Karpas-422 (cell line): ENCODE data around the gene PYGM. TPM values are rescaled to one million over a fixed set of nuclear protein-coding genes. Genes with fewer than 3 reads are reported as not detected.

Experiments
- DNase-seq: peaks from one replicate; pipeline ENCODE4 v3.0.0-alpha.2; 2015
- H2AFZ ChIP-seq: fragments of 200-600 bp; sonication (generic); 2 replicates; pipeline ENCODE4 v1.6.1; 2014; ENCODE audit warnings: antibody characterized with exemption, low read length, mixed read lengths
- H3K27ac ChIP-seq: fragments of 200-600 bp; sonication (generic); 2 replicates; pipeline ENCODE4 v1.5.1; 2014; ENCODE audit warnings: mild to moderate bottlenecking, low read length, moderate library complexity
- H3K27me3 ChIP-seq: fragments of 200-600 bp; sonication (generic); 2 replicates; pipeline ENCODE4 v1.6.1; 2014; ENCODE audit warnings: low read length, mixed read lengths
- H3K36me3 ChIP-seq: fragments of 200-600 bp; sonication (generic); 2 replicates; pipeline ENCODE4 v1.6.1; 2014; ENCODE audit warnings: low read length, mixed read lengths; ENCODE audit not compliant: insufficient read depth
- H3K4me1 ChIP-seq: fragments of 200-600 bp; sonication (generic); 2 replicates; pipeline ENCODE4 v1.6.1; 2014; ENCODE audit warnings: mild to moderate bottlenecking, low read length, mixed read lengths
- H3K4me2 ChIP-seq: fragments of 200-600 bp; sonication (generic); 2 replicates; pipeline ENCODE4 v1.6.1; 2014; ENCODE audit warnings: low read length, low read depth, mild to moderate bottlenecking; ENCODE audit not compliant: poor library complexity, severe bottlenecking
- H3K4me3 ChIP-seq: fragments of 200-600 bp; sonication (generic); 2 replicates; pipeline ENCODE4 v1.5.1; 2014; ENCODE audit warnings: mild to moderate bottlenecking, antibody characterized with exemption, low read length, mixed read lengths
- H3K79me2 ChIP-seq: fragments of 200-600 bp; sonication (generic); 2 replicates; pipeline ENCODE4 v1.6.1; 2014; ENCODE audit warnings: mild to moderate bottlenecking, low read length, mixed read lengths
- H3K9ac ChIP-seq: fragments of 200-600 bp; sonication (generic); 2 replicates; pipeline ENCODE4 v1.6.0; 2014; ENCODE audit warnings: low read length
- H3K9me2 ChIP-seq: fragments of 200-600 bp; sonication (generic), shearing (Covaris generic); replicated peaks from 2 replicates; pipeline ENCODE4 v1.6.0; 2014; ENCODE audit warnings: mild to moderate bottlenecking, low read length, moderate library complexity; ENCODE audit not compliant: insufficient read depth
- H3K9me3 ChIP-seq: fragments of 300-700, 200-600 bp; sonication (generic); 2 replicates; pipeline ENCODE4 v1.6.1; 2014; ENCODE audit warnings: low read length, mixed read lengths
- H4K20me1 ChIP-seq: fragments of 200-600 bp; sonication (generic); 2 replicates; pipeline ENCODE4 v1.6.1; 2014; ENCODE audit warnings: mild to moderate bottlenecking, antibody characterized with exemption, low read length, low read depth; ENCODE audit not compliant: insufficient read depth
- total RNA-seq: library from RNA; depleted of rRNA; stranded (reverse); fragments of >200 nt; shearing (Covaris generic); gene quantifications from 2 replicates; pipeline ENCODE4 v1.2.3, GENCODE V29; 2014; ENCODE audit warnings: low replicate concordance

The PYGM gene
- total RNA-seq, 1 experiment from 2014 or later = not detected

- Histone ChIP-seq H3K79me2 (no peaks in the 10 kb centered on the region), H3K27ac (no peak overlapping the region), H3K9me2 (no peaks in the 10 kb centered on the region), H3K36me3 (peaks cover 22% of the 10 kb centered on the region), H3K4me2 (no peak overlapping the region), H4K20me1 (peaks cover 25% of the 10 kb centered on the region), H3K9me3 (no peaks in the 10 kb centered on the region), H3K27me3 (no peaks in the 10 kb centered on the region), H3K4me3 (no peak overlapping the region), H2AFZ (no peak overlapping the region), H3K4me1 (peaks cover 5% of the 10 kb centered on the region; the same call in 1 of the 2 replicates), H3K9ac (no peak overlapping the region)
- no peak for DNase-seq
These were observed 2.5 kb upstream of the PYGM start for GRCh38 chr11:64762277-64762673.

- no peaks in the 10 kb centered on the region for H3K9me2 ChIP-seq
- no peak overlapping the region for H3K9ac ChIP-seq
- no peaks in the 10 kb centered on the region for H3K27me3 ChIP-seq
- H3K36me3 ChIP-seq = peaks cover 14% of the 10 kb centered on the region; the same call in 1 of the 2 replicates
- H3K27ac ChIP-seq = no peak overlapping the region
- no peak overlapping the region for H2AFZ ChIP-seq
- peaks cover 16% of the 10 kb centered on the region for H4K20me1 ChIP-seq
- H3K79me2 ChIP-seq = no peaks in the 10 kb centered on the region
- no peak overlapping the region for H3K4me2 ChIP-seq
- no peaks in the 10 kb centered on the region for H3K9me3 ChIP-seq
- H3K4me3 ChIP-seq = no peak overlapping the region
- peaks cover 5% of the 10 kb centered on the region; the same call in 1 of the 2 replicates for H3K4me1 ChIP-seq
- no peak for DNase-seq
These were observed 1.1 kb upstream of the PYGM start for GRCh38 chr11:64760759-64761420.

GRCh38 chr11:64759131-64759721 is 548 bp downstream of the PYGM start:
- no peaks in the 10 kb centered on the region for H3K79me2 ChIP-seq
- peaks cover 15% of the 10 kb centered on the region; the same call in 1 of the 2 replicates for H4K20me1 ChIP-seq
- H3K4me2 ChIP-seq = no peak overlapping the region
- H2AFZ ChIP-seq = no peak overlapping the region
- H3K27me3 ChIP-seq = no peaks in the 10 kb centered on the region
- H3K9ac ChIP-seq = no peak overlapping the region
- H3K9me3 ChIP-seq = no peaks in the 10 kb centered on the region
- H3K4me3 ChIP-seq = no peak overlapping the region
- H3K4me1 ChIP-seq = peaks cover 5% of the 10 kb centered on the region; the same call in 1 of the 2 replicates
- no peak overlapping the region for H3K27ac ChIP-seq
- no peaks in the 10 kb centered on the region for H3K9me2 ChIP-seq
- DNase-seq = no peak
- H3K36me3 ChIP-seq = peaks cover 8% of the 10 kb centered on the region; the same call in 1 of the 2 replicates

GRCh38 chr11:64758330-64759079 is 1.3 kb downstream of the PYGM start:
- Histone ChIP-seq H2AFZ (no peak overlapping the region), H3K27me3 (no peaks in the 10 kb centered on the region), H3K79me2 (no peaks in the 10 kb centered on the region), H3K27ac (no peak overlapping the region), H3K4me2 (no peak overlapping the region), H4K20me1 (peaks cover 10% of the 10 kb centered on the region; the same call in 1 of the 2 replicates), H3K9me3 (no peaks in the 10 kb centered on the region), H3K4me1 (peaks cover 5% of the 10 kb centered on the region; the same call in 1 of the 2 replicates), H3K9ac (no peak overlapping the region), H3K9me2 (no peaks in the 10 kb centered on the region), H3K4me3 (no peak overlapping the region), H3K36me3 (0 out of 2 replicates have a peak, but pooled peaks cover 4% of the 10 kb centered on the region)
- DNase-seq = no peak

GRCh38 chr11:64757549-64758329 is 2.0 kb downstream of the PYGM start:
- no peak overlapping the region for H3K27ac ChIP-seq
- H3K9ac ChIP-seq = no peak overlapping the region
- H3K4me3 ChIP-seq = no peak overlapping the region
- H3K79me2 ChIP-seq = no peaks in the 10 kb centered on the region
- no peaks in the 10 kb centered on the region for H3K9me2 ChIP-seq
- no peak for DNase-seq
- H4K20me1 ChIP-seq = 0 out of 2 replicates have a peak, but pooled peaks cover 3% of the 10 kb centered on the region
- no peaks in the 10 kb centered on the region for H3K4me1 ChIP-seq
- no peaks in the 10 kb centered on the region for H3K36me3 ChIP-seq
- no peaks in the 10 kb centered on the region for H3K27me3 ChIP-seq
- H3K9me3 ChIP-seq = no peaks in the 10 kb centered on the region
- no peak overlapping the region for H3K4me2 ChIP-seq
- no peak overlapping the region for H2AFZ ChIP-seq

GRCh38 chr11:64755681-64756361 is 4.0 kb downstream of the PYGM start:
- Histone ChIP-seq H3K36me3 (no peaks in the 10 kb centered on the region), H2AFZ (no peak overlapping the region), H3K27me3 (no peaks in the 10 kb centered on the region), H3K9me2 (no peaks in the 10 kb centered on the region), H3K4me1 (no peaks in the 10 kb centered on the region), H3K4me3 (no peak overlapping the region), H3K9me3 (no peaks in the 10 kb centered on the region), H3K79me2 (no peaks in the 10 kb centered on the region), H4K20me1 (no peaks in the 10 kb centered on the region), H3K9ac (no peak overlapping the region), H3K27ac (no peak overlapping the region), H3K4me2 (no peak overlapping the region)
- no peak for DNase-seq

- no peak for DNase-seq
- Histone ChIP-seq H3K27me3 (no peaks in the 10 kb centered on the region), H3K9me2 (no peaks in the 10 kb centered on the region), H3K36me3 (no peaks in the 10 kb centered on the region), H2AFZ (no peak overlapping the region), H3K9ac (no peak overlapping the region), H3K9me3 (no peaks in the 10 kb centered on the region), H4K20me1 (no peaks in the 10 kb centered on the region), H3K4me3 (no peak overlapping the region), H3K4me1 (no peaks in the 10 kb centered on the region), H3K79me2 (no peaks in the 10 kb centered on the region), H3K27ac (no peak overlapping the region), H3K4me2 (no peak overlapping the region)
These were observed 4.7 kb downstream of the PYGM start for GRCh38 chr11:64754919-64755662.
